Liver (tissue), 9 donors: Measurements from ENCODE around the gene NUDT16L1. TPM values are rescaled to one million over a fixed set of nuclear protein-coding genes. Genes with fewer than 3 reads are reported as not detected.

Source experiments
- DNase-seq: peaks from one replicate; pipeline ENCODE4 v3.0.0-alpha.2; 2017; ENCODE audit warnings: low spot score
- H3K27ac ChIP-seq, 2 donors: one replicate each; pipeline ENCODE4 v1.7.0; 2013; ENCODE audit warnings: inconsistent platforms in 2 of 2, low read length in 2 of 2, control low read depth in 1 of 2, low read depth in 1 of 2, mild to moderate bottlenecking in 1 of 2
- H3K27me3 ChIP-seq, 4 donors: one replicate each; pipeline versions ENCODE4 v1.6.1 to v1.7.0; 2013; ENCODE audit warnings: low read length in 3 of 4, inconsistent platforms in 1 of 4, mild to moderate bottlenecking in 1 of 4, moderate library complexity in 1 of 4; ENCODE audit not compliant: control insufficient read depth in 4 of 4, insufficient read depth in 4 of 4
- H3K36me3 ChIP-seq, 4 donors: one replicate each; pipeline versions ENCODE4 v1.6.1 to v1.7.0; 2013; ENCODE audit warnings: low read length in 3 of 4, mild to moderate bottlenecking in 3 of 4, low read depth in 1 of 4, moderate library complexity in 1 of 4; ENCODE audit not compliant: control insufficient read depth in 4 of 4, insufficient read depth in 3 of 4
- H3K4me1 ChIP-seq, 4 donors: one replicate each; pipeline versions ENCODE4 v1.6.1 to v1.7.0; 2013; ENCODE audit warnings: low read length in 3 of 4, mild to moderate bottlenecking in 3 of 4, moderate library complexity in 1 of 4; ENCODE audit not compliant: control insufficient read depth in 4 of 4, insufficient read depth in 4 of 4
- H3K4me3 ChIP-seq, 3 donors: one replicate each; pipeline versions ENCODE4 v1.6.1 to v1.7.0; 2013; ENCODE audit warnings: low read length in 3 of 3, control low read depth in 1 of 3, low read depth in 1 of 3, mild to moderate bottlenecking in 1 of 3
- H3K9ac ChIP-seq, 2 donors: one replicate each; pipeline ENCODE4 v1.7.0; 2013; ENCODE audit warnings: low read length in 2 of 2, mild to moderate bottlenecking in 2 of 2, moderate library complexity in 2 of 2, control low read depth in 1 of 2, low read depth in 1 of 2
- H3K9me3 ChIP-seq, 4 donors: one replicate each; pipeline versions ENCODE4 v1.6.1 to v1.7.0; 2013; ENCODE audit warnings: low read length in 3 of 4; ENCODE audit not compliant: control insufficient read depth in 4 of 4
- CTCF ChIP-seq: fragments of 150-350 bp; IDR thresholded peaks from 2 replicates; pipeline ENCODE4 v1.5.1; 2017; ENCODE audit warnings: improper control_type of control experiment, low read depth, low read length; ENCODE audit not compliant: missing input control
- EGR1 ChIP-seq, 2 donors: IDR thresholded peaks; 2 replicates each; pipeline ENCODE4 v1.6.1; 2016 to 2018; ENCODE audit warnings: antibody characterized with exemption in 2 of 2, low read depth in 2 of 2
- FOXA1 ChIP-seq: IDR thresholded peaks from 2 replicates; pipeline ENCODE4 v1.6.1; 2016; ENCODE audit warnings: antibody characterized with exemption
- FOXA2 ChIP-seq: IDR thresholded peaks from 2 replicates; pipeline ENCODE4 v1.6.1; 2016; ENCODE audit warnings: antibody characterized with exemption
- GABPA ChIP-seq, 2 donors: IDR thresholded peaks in 1 of 2; conservative IDR thresholded peaks in 1 of 2; 2 replicates each; pipeline ENCODE4 v1.6.1; 2016; ENCODE audit warnings: antibody characterized with exemption in 2 of 2, mild to moderate bottlenecking in 1 of 2, moderate library complexity in 1 of 2
- HNF4A ChIP-seq, 2 donors: conservative IDR thresholded peaks; 2 replicates each; pipeline ENCODE4 v1.6.1; 2016; ENCODE audit warnings: antibody characterized with exemption in 2 of 2, mild to moderate bottlenecking in 2 of 2
- HNF4G ChIP-seq: IDR thresholded peaks from 2 replicates; pipeline ENCODE4 v1.6.1; 2016; ENCODE audit warnings: antibody characterized with exemption
- JUND ChIP-seq, 2 donors: IDR thresholded peaks; 2 replicates each; pipeline ENCODE4 v1.6.1; 2016; ENCODE audit warnings: antibody characterized with exemption in 2 of 2
- NR2F2 ChIP-seq: IDR thresholded peaks from 2 replicates; pipeline ENCODE4 v1.6.1; 2016; ENCODE audit warnings: antibody characterized with exemption
- RAD21 ChIP-seq, 2 donors: IDR thresholded peaks; 2 replicates each; pipeline ENCODE4 v1.6.1; 2016; ENCODE audit warnings: antibody characterized with exemption in 2 of 2, mild to moderate bottlenecking in 2 of 2
- RXRA ChIP-seq, 2 donors: IDR thresholded peaks; 2 replicates each; pipeline ENCODE4 v1.6.1; 2017 to 2018; ENCODE audit warnings: antibody characterized with exemption in 2 of 2, mild to moderate bottlenecking in 1 of 2
- SP1 ChIP-seq: IDR thresholded peaks from 2 replicates; pipeline ENCODE4 v1.6.1; 2018; ENCODE audit warnings: antibody characterized with exemption, mild to moderate bottlenecking
- TAF1 ChIP-seq: conservative IDR thresholded peaks from 2 replicates; pipeline ENCODE4 v1.6.1; 2016; ENCODE audit warnings: antibody characterized with exemption, mild to moderate bottlenecking
- YY1 ChIP-seq: IDR thresholded peaks from 2 replicates; pipeline ENCODE4 v1.6.1; 2016; ENCODE audit warnings: antibody characterized with exemption, mild to moderate bottlenecking
- WGBS: extraction: QIAGEN DNeasy Blood & Tissue Kit; methylation state at CpG from one replicate; pipeline ENCODE4 v1.1.7; 2013; 5-methylcytosine and 5-hydroxymethylcytosine counted together
- polyA plus RNA-seq, 2 donors: library from polyadenylated mRNA; stranded (reverse) in 1 of 2; unstranded in 1 of 2; fragments of 200-250 nt in 1 of 2; fragments of >200 nt in 1 of 2; fragmentation: Nextera tagmentation in 1 of 2; extraction: Ambion mirVana in 1 of 2; gene quantifications; one replicate each; pipeline versions ENCODE4 v1.2.1 to v1.2.3, GENCODE V29; 2013 to 2015
- total RNA-seq, 2 donors: library from RNA; depleted of rRNA; stranded (reverse); fragments of >200 nt; gene quantifications; one replicate each; pipeline ENCODE4 v1.2.3, GENCODE V29; 2014
- TF ChIP-seq, protein P1 (sequence below): IDR thresholded peaks from 2 replicates; pipeline ENCODE4 v1.6.1; 2016; ENCODE audit warnings: antibody characterized with exemption
- TF ChIP-seq, protein P2 (sequence below): IDR thresholded peaks from 2 replicates; pipeline ENCODE4 v1.6.1; 2016; ENCODE audit warnings: antibody characterized with exemption
- TF ChIP-seq, protein P3 (sequence below): IDR thresholded peaks from 2 replicates; pipeline ENCODE4 v1.6.1; 2016; ENCODE audit warnings: antibody characterized with exemption, mild to moderate bottlenecking
- donor health status: healthy.
- donor health status: healthy.
- donor health status: healthy.
- donor health status: healthy.
- donor health status: healthy.

Gene NUDT16L1
- total and polyA plus RNA-seq, 4 donors: 22.4 to 43.4 (median 36.3) TPM

GRCh38 chr16:4685292-4685691 lies 8.1 kb upstream of the NUDT16L1 start:
- Histone ChIP-seq H3K9me3 (no peaks in the 10 kb centered on the region), H3K9ac (peak overlapping the region; percentile 1 to 22), H3K36me3 (peaks cover 0 to 10% (median 6%) of the 10 kb centered on the region in 4 donors), H3K27ac (peak overlapping the region; percentile 88 to 98), H3K4me3 (no peak overlapping the region), H3K4me1 (peaks cover 20 to 97% (median 79%) of the 10 kb centered on the region in 4 donors), H3K27me3 (no peaks in the 10 kb centered on the region)
- TF ChIP-seq RXRA (IDR thresholded peaks at IDR 0.05): peak; percentile 7 to 21
- TF ChIP-seq SP1: no peak
- TF ChIP-seq TAF1: no peak
- peak in 1 of 2 donors; percentile 1 for TF ChIP-seq EGR1 (IDR thresholded peaks at IDR 0.05; ENCODE audit: low read depth in 2 of 2)
- no peak for TF ChIP-seq RAD21 (IDR thresholded peaks at IDR 0.05)
- WGBS: 39% methylated on average over 13 of the region's 13 CpGs
- no peak for DNase-seq

- Histone ChIP-seq H3K36me3 (peaks cover 0 to 12% (median 6%) of the 10 kb centered on the region in 4 donors), H3K27me3 (no peaks in the 10 kb centered on the region), H3K9me3 (no peaks in the 10 kb centered on the region), H3K27ac (peak overlapping the region; percentile 88 to 98), H3K9ac (no peak overlapping the region), H3K4me3 (no peak overlapping the region), H3K4me1 (peaks cover 20 to 94% (median 78%) of the 10 kb centered on the region in 4 donors)
- DNase-seq: no peak
- WGBS: 94% methylated on average over 38 of the region's 38 CpGs
- no peak for TF ChIP-seq HNF4A (conservative IDR thresholded peaks at IDR 0.05)
- no peak for TF ChIP-seq CTCF
- TF ChIP-seq, protein P1, sequence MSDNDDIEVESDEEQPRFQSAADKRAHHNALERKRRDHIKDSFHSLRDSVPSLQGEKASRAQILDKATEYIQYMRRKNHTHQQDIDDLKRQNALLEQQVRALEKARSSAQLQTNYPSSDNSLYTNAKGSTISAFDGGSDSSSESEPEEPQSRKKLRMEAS: no peak
- TF ChIP-seq NR2F2: no peak
- no peak for TF ChIP-seq YY1
- TF ChIP-seq FOXA1: no peak
- TF ChIP-seq, protein P2, sequence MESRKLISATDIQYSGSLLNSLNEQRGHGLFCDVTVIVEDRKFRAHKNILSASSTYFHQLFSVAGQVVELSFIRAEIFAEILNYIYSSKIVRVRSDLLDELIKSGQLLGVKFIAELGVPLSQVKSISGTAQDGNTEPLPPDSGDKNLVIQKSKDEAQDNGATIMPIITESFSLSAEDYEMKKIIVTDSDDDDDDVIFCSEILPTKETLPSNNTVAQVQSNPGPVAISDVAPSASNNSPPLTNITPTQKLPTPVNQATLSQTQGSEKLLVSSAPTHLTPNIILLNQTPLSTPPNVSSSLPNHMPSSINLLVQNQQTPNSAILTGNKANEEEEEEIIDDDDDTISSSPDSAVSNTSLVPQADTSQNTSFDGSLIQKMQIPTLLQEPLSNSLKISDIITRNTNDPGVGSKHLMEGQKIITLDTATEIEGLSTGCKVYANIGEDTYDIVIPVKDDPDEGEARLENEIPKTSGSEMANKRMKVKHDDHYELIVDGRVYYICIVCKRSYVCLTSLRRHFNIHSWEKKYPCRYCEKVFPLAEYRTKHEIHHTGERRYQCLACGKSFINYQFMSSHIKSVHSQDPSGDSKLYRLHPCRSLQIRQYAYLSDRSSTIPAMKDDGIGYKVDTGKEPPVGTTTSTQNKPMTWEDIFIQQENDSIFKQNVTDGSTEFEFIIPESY: no peak
- TF ChIP-seq TAF1: no peak
- TF ChIP-seq, protein P3, sequence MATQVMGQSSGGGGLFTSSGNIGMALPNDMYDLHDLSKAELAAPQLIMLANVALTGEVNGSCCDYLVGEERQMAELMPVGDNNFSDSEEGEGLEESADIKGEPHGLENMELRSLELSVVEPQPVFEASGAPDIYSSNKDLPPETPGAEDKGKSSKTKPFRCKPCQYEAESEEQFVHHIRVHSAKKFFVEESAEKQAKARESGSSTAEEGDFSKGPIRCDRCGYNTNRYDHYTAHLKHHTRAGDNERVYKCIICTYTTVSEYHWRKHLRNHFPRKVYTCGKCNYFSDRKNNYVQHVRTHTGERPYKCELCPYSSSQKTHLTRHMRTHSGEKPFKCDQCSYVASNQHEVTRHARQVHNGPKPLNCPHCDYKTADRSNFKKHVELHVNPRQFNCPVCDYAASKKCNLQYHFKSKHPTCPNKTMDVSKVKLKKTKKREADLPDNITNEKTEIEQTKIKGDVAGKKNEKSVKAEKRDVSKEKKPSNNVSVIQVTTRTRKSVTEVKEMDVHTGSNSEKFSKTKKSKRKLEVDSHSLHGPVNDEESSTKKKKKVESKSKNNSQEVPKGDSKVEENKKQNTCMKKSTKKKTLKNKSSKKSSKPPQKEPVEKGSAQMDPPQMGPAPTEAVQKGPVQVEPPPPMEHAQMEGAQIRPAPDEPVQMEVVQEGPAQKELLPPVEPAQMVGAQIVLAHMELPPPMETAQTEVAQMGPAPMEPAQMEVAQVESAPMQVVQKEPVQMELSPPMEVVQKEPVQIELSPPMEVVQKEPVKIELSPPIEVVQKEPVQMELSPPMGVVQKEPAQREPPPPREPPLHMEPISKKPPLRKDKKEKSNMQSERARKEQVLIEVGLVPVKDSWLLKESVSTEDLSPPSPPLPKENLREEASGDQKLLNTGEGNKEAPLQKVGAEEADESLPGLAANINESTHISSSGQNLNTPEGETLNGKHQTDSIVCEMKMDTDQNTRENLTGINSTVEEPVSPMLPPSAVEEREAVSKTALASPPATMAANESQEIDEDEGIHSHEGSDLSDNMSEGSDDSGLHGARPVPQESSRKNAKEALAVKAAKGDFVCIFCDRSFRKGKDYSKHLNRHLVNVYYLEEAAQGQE: no peak
- no peak for TF ChIP-seq FOXA2
- TF ChIP-seq RAD21 (IDR thresholded peaks at IDR 0.05): no peak
- no peak for TF ChIP-seq JUND (IDR thresholded peaks at IDR 0.05)
- TF ChIP-seq GABPA (IDR thresholded peaks at IDR 0.05 in 1 of 2, conservative IDR thresholded peaks at IDR 0.05 in 1 of 2): no peak
- TF ChIP-seq EGR1 (IDR thresholded peaks at IDR 0.05; ENCODE audit: low read depth in 2 of 2): no peak
- no peak for TF ChIP-seq HNF4G
These were observed 7.4 kb upstream of the NUDT16L1 start for GRCh38 chr16:4685776-4686496.
